ENCODE results near the gene RAB9A. TPM values are rescaled to one million over a fixed set of nuclear protein-coding genes. Genes with fewer than 3 reads are reported as not detected.
A peak's percentile ranks its signal among the peaks of the same experiment; 100 is the strongest.

RAB9A gene
- total RNA-seq, 1 experiment from 2014 or later, result 59.3 TPM

DNA sequence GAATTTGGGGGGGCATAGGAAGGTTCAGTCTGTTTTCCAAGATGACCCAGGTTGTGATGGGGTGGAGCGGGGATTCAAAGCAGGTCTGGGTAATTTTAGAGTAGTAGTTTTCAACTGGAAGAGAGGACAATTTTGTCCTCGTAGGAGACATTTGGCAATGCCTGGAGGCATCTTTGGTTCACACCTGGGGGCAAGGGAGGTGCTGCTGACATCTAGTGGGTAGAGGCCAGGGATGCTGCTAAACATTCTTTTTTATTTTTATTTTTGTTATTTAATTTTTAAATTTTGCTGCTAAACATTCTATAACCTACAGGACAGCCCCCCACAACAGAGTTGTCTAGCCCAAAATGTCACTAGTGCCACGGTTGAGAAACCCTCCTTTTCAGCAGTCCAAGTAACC, 1.9 kb downstream of the RAB9A start:
- H3K79me2 ChIP-seq (ENCODE audit: low read length), result peaks cover 67% of the 10 kb centered on the region
- peak overlapping the region; percentile 70 for H3K4me3 ChIP-seq (ENCODE audit: low read length)
- H3K9ac ChIP-seq (ENCODE audit: low read length), result peak overlapping the region; percentile 84
- H3K27ac ChIP-seq (ENCODE audit: low read length), result peak overlapping the region; percentile 73
- peaks cover 75% of the 10 kb centered on the region for H3K4me1 ChIP-seq (ENCODE audit: low read length)
- DNase-seq, result peak; percentile 68
- no peak overlapping the region for H2AFZ ChIP-seq (ENCODE audit: low read length)
- no peaks in the 10 kb centered on the region for H3K36me3 ChIP-seq (ENCODE audit: insufficient read depth, low read length)
- no peaks in the 10 kb centered on the region for H3K9me3 ChIP-seq (ENCODE audit: low read length)
- peaks cover 12% of the 10 kb centered on the region; the same call in 1 of the 2 replicates for H4K20me1 ChIP-seq (ENCODE audit: insufficient read depth, low read depth, low read length)
- H3K4me2 ChIP-seq (ENCODE audit: low read depth, low read length, poor library complexity, severe bottlenecking), result peak overlapping the region; percentile 75
- no peaks in the 10 kb centered on the region for H3K9me2 ChIP-seq (replicated peaks; ENCODE audit: insufficient read depth, low read length)
- no peaks in the 10 kb centered on the region for H3K27me3 ChIP-seq (ENCODE audit: low read length)

DNA sequence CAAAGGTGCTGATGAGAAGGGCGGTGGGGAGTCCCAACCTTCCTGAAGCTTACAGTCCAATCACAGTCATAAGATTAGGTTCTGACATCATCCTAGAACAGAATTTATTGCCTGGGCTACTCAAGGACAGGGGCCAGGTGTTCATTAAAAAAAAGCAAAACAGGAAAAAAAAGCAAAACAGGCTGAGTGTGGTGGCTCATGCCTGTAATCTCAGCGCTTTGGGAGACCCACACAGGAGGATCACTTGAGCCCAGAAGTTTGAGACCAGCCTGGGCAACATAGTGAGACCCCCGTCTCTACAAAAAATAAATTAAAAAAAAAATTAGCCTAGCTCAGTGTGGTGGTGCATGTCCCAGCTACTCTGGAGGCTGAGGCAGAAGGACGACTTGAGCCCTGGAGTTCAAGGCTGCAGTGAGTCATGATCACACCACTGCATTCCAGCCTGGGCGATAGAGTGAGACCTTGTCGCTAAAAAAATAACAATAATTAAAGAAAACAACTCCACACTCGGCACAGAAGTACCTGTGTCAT, 3.0 kb downstream of the RAB9A start:
- peak overlapping the region; percentile 31; the same call in 1 of the 2 replicates for H3K4me3 ChIP-seq (ENCODE audit: low read length)
- peak overlapping the region; percentile 73 for H3K27ac ChIP-seq (ENCODE audit: low read length)
- H3K4me1 ChIP-seq (ENCODE audit: low read length), result peaks cover 84% of the 10 kb centered on the region
- no peaks in the 10 kb centered on the region for H3K9me3 ChIP-seq (ENCODE audit: low read length)
- H3K79me2 ChIP-seq (ENCODE audit: low read length), result peaks cover 76% of the 10 kb centered on the region
- no peak overlapping the region for H3K9ac ChIP-seq (ENCODE audit: low read length)
- no peaks in the 10 kb centered on the region for H3K9me2 ChIP-seq (replicated peaks; ENCODE audit: insufficient read depth, low read length)
- no peaks in the 10 kb centered on the region for H3K27me3 ChIP-seq (ENCODE audit: low read length)
- no peaks in the 10 kb centered on the region for H3K36me3 ChIP-seq (ENCODE audit: insufficient read depth, low read length)
- peak overlapping the region; percentile 75 for H3K4me2 ChIP-seq (ENCODE audit: low read depth, low read length, poor library complexity, severe bottlenecking)
- no peak overlapping the region for H2AFZ ChIP-seq (ENCODE audit: low read length)
- peaks cover 12% of the 10 kb centered on the region; the same call in 1 of the 2 replicates for H4K20me1 ChIP-seq (ENCODE audit: insufficient read depth, low read depth, low read length)
- peak; percentile 51 for DNase-seq

DNA sequence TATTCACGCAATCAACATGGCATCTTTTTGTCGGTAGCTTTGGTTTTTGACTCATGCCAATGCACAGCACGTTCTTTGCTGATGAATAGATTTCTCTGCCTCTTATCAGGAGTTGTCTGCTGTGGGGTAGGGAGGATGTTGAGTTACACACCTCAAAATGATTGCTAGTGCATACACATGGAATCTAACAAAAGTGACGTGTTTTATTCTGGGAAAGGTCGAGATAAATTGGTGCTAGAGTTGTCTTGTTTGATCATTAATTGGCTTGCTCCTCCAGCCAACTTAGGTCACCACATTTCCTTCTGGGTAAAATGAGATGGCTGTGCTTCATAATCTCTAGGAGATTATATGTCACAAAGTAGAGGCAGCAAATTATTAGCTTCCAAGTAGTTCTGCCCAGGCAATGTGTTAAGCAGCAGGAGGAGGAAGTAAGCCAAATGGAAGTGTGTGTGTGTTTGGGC, 3.9 kb downstream of the RAB9A start:
- peaks cover 85% of the 10 kb centered on the region for H3K79me2 ChIP-seq (ENCODE audit: low read length)
- H3K27me3 ChIP-seq (ENCODE audit: low read length), result no peaks in the 10 kb centered on the region
- H3K4me3 ChIP-seq (ENCODE audit: low read length), result peak overlapping the region; percentile 31; the same call in 1 of the 2 replicates
- no peak overlapping the region for H2AFZ ChIP-seq (ENCODE audit: low read length)
- H3K4me2 ChIP-seq (ENCODE audit: low read depth, low read length, poor library complexity, severe bottlenecking), result peak overlapping the region; percentile 75
- H3K9me2 ChIP-seq (replicated peaks; ENCODE audit: insufficient read depth, low read length), result no peaks in the 10 kb centered on the region
- peaks cover 85% of the 10 kb centered on the region for H3K4me1 ChIP-seq (ENCODE audit: low read length)
- no peaks in the 10 kb centered on the region for H3K9me3 ChIP-seq (ENCODE audit: low read length)
- no peak for DNase-seq
- peak overlapping the region; percentile 73 for H3K27ac ChIP-seq (ENCODE audit: low read length)
- 0 out of 2 replicates have a peak, but pooled peaks cover 2% of the 10 kb centered on the region for H3K36me3 ChIP-seq (ENCODE audit: insufficient read depth, low read length)
- peak overlapping the region; percentile 40 for H3K9ac ChIP-seq (ENCODE audit: low read length)
- peaks cover 20% of the 10 kb centered on the region for H4K20me1 ChIP-seq (ENCODE audit: insufficient read depth, low read depth, low read length)

DNA sequence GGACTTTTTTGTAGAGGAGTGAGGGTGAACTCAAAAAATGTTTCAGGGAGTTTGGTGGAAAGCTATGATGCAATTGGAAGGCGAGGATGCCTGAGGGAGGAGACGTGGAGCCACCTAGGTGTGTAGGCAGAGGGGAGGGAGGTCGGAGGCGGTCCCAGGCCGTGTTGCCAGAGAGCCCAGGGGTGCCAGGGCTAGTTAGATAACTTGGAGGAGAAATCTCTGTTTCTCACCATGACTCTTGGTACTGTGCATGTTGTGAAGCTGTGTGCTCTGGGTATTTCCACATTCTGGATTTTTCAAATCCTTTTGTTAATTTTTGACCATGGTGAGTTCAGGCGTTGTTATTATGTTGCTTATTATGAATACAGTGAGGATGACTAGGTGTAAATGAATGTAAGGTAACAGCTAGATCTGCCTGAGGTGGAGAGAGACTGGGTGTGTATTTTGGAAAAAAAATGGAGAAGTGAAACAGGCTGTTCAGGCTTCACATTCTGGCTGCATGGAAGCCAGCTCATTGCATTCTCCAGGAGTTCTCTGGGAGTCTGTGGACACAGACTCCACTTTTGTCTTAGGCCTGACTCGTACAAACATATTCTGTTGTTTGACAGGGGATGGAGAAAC, 4.5 kb downstream of the RAB9A start:
- H3K36me3 ChIP-seq (ENCODE audit: insufficient read depth, low read length), result 0 out of 2 replicates have a peak, but pooled peaks cover 2% of the 10 kb centered on the region
- H3K9ac ChIP-seq (ENCODE audit: low read length), result peak overlapping the region; percentile 40; the same call in 1 of the 2 replicates
- H3K9me2 ChIP-seq (replicated peaks; ENCODE audit: insufficient read depth, low read length), result no peaks in the 10 kb centered on the region
- H3K9me3 ChIP-seq (ENCODE audit: low read length), result no peaks in the 10 kb centered on the region
- H3K4me1 ChIP-seq (ENCODE audit: low read length), result peaks cover 85% of the 10 kb centered on the region
- DNase-seq, result no peak
- peak overlapping the region; percentile 73 for H3K27ac ChIP-seq (ENCODE audit: low read length)
- peaks cover 91% of the 10 kb centered on the region for H3K79me2 ChIP-seq (ENCODE audit: low read length)
- H3K27me3 ChIP-seq (ENCODE audit: low read length), result no peaks in the 10 kb centered on the region
- H3K4me3 ChIP-seq (ENCODE audit: low read length), result peak overlapping the region; percentile 31; the same call in 1 of the 2 replicates
- H4K20me1 ChIP-seq (ENCODE audit: insufficient read depth, low read depth, low read length), result peaks cover 20% of the 10 kb centered on the region
- H3K4me2 ChIP-seq (ENCODE audit: low read depth, low read length, poor library complexity, severe bottlenecking), result peak overlapping the region; percentile 75
- no peak overlapping the region for H2AFZ ChIP-seq (ENCODE audit: low read length)

DNA sequence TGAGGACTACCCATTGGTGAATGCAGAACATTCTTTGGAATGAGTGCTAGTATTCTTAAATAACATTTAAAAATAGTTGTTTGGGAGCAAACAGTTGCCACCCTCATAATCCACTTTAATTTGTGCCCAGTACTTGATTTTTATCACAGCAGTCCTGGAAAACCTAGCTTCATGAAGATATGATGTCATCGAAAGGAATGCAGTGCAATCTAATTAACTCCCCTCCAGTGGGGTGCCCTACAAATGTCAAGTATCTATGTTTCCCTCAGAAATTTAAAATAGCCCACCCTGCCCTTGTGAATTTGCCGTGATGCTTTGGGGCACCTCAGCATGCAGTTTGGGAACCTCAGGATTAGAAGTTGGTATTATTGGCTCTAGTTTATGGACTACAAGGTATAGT, 5.4 kb downstream of the RAB9A start:
- Histone ChIP-seq H3K9me3 (ENCODE audit: low read length) (no peaks in the 10 kb centered on the region), H3K9me2 (replicated peaks; ENCODE audit: insufficient read depth, low read length) (no peaks in the 10 kb centered on the region), H3K9ac (ENCODE audit: low read length) (no peak overlapping the region), H3K36me3 (ENCODE audit: insufficient read depth, low read length) (0 out of 2 replicates have a peak, but pooled peaks cover 2% of the 10 kb centered on the region), H3K4me2 (ENCODE audit: low read depth, low read length, poor library complexity, severe bottlenecking) (peak overlapping the region; percentile 75), H2AFZ (ENCODE audit: low read length) (no peak overlapping the region), H3K27me3 (ENCODE audit: low read length) (no peaks in the 10 kb centered on the region), H4K20me1 (ENCODE audit: insufficient read depth, low read depth, low read length) (peaks cover 20% of the 10 kb centered on the region), H3K27ac (ENCODE audit: low read length) (peak overlapping the region; percentile 73), H3K79me2 (ENCODE audit: low read length) (peaks cover 96% of the 10 kb centered on the region), H3K4me1 (ENCODE audit: low read length) (peaks cover 92% of the 10 kb centered on the region), H3K4me3 (ENCODE audit: low read length) (no peak overlapping the region)
- no peak for DNase-seq

DNA sequence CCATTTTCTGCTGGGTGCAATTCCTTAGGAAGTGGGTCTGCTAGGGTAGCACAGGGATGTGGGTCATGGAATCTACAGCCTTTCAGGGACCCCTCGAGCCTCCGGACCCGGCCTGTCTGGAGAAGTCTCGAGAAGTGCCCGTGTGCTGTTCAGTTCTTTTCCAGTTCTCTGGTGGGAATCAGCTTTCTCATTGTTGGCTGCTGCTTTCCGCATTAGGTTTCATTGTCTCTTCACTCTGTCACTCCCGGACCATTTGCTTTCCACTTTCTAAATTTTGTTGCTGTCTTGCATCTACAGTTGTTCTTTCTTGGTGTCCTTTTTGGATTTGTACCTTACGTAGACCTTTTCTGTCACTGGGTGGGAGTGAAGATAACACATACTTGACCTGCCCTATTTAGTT, 6.1 kb downstream of the RAB9A start:
- no peaks in the 10 kb centered on the region for H3K9me3 ChIP-seq (ENCODE audit: low read length)
- peaks cover 20% of the 10 kb centered on the region for H4K20me1 ChIP-seq (ENCODE audit: insufficient read depth, low read depth, low read length)
- DNase-seq, result no peak
- H3K9me2 ChIP-seq (replicated peaks; ENCODE audit: insufficient read depth, low read length), result no peaks in the 10 kb centered on the region
- no peaks in the 10 kb centered on the region for H3K27me3 ChIP-seq (ENCODE audit: low read length)
- no peak overlapping the region; the same call in 1 of the 2 replicates for H3K4me3 ChIP-seq (ENCODE audit: low read length)
- peak overlapping the region; percentile 75 for H3K4me2 ChIP-seq (ENCODE audit: low read depth, low read length, poor library complexity, severe bottlenecking)
- H2AFZ ChIP-seq (ENCODE audit: low read length), result no peak overlapping the region
- peaks cover 95% of the 10 kb centered on the region for H3K79me2 ChIP-seq (ENCODE audit: low read length)
- H3K4me1 ChIP-seq (ENCODE audit: low read length), result peaks cover 97% of the 10 kb centered on the region
- H3K36me3 ChIP-seq (ENCODE audit: insufficient read depth, low read length), result 0 out of 2 replicates have a peak, but pooled peaks cover 2% of the 10 kb centered on the region
- H3K27ac ChIP-seq (ENCODE audit: low read length), result peak overlapping the region; percentile 27; the same call in 1 of the 2 replicates
- H3K9ac ChIP-seq (ENCODE audit: low read length), result no peak overlapping the region

DNA sequence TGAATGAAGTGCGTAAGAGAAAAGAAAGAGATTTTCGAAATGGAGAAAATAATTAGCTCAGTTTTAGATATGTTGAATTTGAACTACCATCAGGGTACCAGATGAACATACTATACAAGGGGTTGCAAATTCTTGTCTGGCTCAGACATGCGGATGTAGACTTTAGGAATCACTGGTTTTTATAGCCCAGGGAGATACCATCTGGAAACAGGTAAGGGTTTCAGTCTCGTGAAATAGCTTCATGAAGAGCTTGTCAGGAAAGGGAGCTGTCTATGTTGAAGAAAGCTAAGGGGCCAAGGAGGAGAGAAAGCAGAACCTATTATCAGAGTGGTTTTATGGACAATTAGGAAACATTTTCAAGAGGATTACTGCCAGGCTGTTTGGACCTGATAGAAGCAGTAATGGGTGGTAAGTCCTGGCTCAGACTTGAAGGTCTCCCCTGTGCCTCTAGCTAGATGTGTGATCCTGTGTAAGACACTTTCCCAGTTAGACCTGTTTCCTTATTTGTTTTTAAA, 6.7 kb downstream of the RAB9A start:
- H4K20me1 ChIP-seq (ENCODE audit: insufficient read depth, low read depth, low read length), result peaks cover 20% of the 10 kb centered on the region
- no peak overlapping the region for H2AFZ ChIP-seq (ENCODE audit: low read length)

DNA sequence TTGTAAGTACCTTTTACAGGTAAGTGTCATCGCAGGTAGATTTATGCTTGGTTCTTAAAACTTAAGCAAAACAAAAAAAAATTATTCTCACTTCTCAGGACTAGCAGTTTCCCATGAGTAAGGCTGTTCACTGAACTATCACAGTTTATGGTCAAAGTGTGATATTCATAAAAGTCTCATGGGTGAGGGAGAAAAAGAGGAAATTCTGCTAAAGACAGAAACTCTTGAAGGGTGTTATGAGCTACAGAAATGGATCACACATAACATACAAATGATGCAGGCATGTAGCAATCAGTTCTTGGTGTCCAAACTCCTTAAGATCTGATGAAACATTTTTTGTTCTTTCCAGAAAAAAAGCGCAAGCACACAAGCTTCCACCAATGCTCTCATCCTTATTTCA, 8.5 kb downstream of the RAB9A start:
- Histone ChIP-seq H3K27ac (ENCODE audit: low read length) (peak overlapping the region; percentile 80), H3K9ac (ENCODE audit: low read length) (no peak overlapping the region), H3K79me2 (ENCODE audit: low read length) (peaks cover 97% of the 10 kb centered on the region), H3K4me2 (ENCODE audit: low read depth, low read length, poor library complexity, severe bottlenecking) (peak overlapping the region; percentile 40), H2AFZ (ENCODE audit: low read length) (no peak overlapping the region), H3K4me1 (ENCODE audit: low read length) (peaks cover 91% of the 10 kb centered on the region), H4K20me1 (ENCODE audit: insufficient read depth, low read depth, low read length) (peaks cover 20% of the 10 kb centered on the region), H3K9me2 (replicated peaks; ENCODE audit: insufficient read depth, low read length) (no peaks in the 10 kb centered on the region), H3K27me3 (ENCODE audit: low read length) (no peaks in the 10 kb centered on the region), H3K4me3 (ENCODE audit: low read length) (peak overlapping the region; percentile 29; the same call in 1 of the 2 replicates), H3K36me3 (ENCODE audit: insufficient read depth, low read length) (0 out of 2 replicates have a peak, but pooled peaks cover 2% of the 10 kb centered on the region), H3K9me3 (ENCODE audit: low read length) (no peaks in the 10 kb centered on the region)
- peak; percentile 66 for DNase-seq

More for the DNA sequence above, 6.7 kb downstream of the RAB9A start:
- Histone ChIP-seq H3K9me3 (ENCODE audit: low read length) (no peaks in the 10 kb centered on the region), H3K9me2 (replicated peaks; ENCODE audit: insufficient read depth, low read length) (no peaks in the 10 kb centered on the region), H3K27ac (ENCODE audit: low read length) (peak overlapping the region; percentile 28; the same call in 1 of the 2 replicates), H3K36me3 (ENCODE audit: insufficient read depth, low read length) (0 out of 2 replicates have a peak, but pooled peaks cover 2% of the 10 kb centered on the region), H3K4me1 (ENCODE audit: low read length) (peaks cover 97% of the 10 kb centered on the region), H3K9ac (ENCODE audit: low read length) (no peak overlapping the region), H3K4me2 (ENCODE audit: low read depth, low read length, poor library complexity, severe bottlenecking) (peak overlapping the region; percentile 75), H3K4me3 (ENCODE audit: low read length) (no peak overlapping the region), H3K79me2 (ENCODE audit: low read length) (peaks cover 95% of the 10 kb centered on the region), H3K27me3 (ENCODE audit: low read length) (no peaks in the 10 kb centered on the region)
- no peak for DNase-seq

Data from Karpas-422 (cell line).